ENCODE measurements around the gene LMOD3. TPM values are rescaled to one million over a fixed set of nuclear protein-coding genes. Genes with fewer than 3 reads are reported as not detected.

The LMOD3 gene
- total RNA-seq, 2 experiments from 2014 or later = not detected

DNA sequence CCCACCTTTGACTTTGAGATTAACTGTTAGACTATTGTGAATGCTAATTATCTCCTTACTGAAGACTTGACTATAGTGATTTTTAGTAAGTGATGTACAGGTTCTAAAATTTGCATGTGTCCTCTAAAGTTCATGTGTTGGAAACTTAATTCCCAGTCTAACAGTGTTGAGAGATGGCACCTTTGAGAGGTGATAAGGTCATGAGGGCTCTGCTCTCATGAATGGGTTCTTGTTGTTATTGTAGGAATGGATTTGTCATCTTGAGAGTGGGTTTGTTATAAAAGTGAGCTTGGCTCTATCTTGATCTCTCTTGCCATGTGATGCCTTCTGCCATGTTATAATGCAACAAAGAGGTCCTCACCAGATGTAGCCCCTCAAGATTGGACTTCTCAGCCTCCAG lies 18.9 kb upstream of the LMOD3 start:
- intact Hi-C loops (cut with DNase I, micrococcal nuclease) = no loop called here
- ChIA-PET POLR2A (no interaction called here), CTCF (no interaction called here)
- Histone ChIP-seq H3K4me1 (ENCODE audit: insufficient read depth, low read length) (no peaks in the 10 kb centered on the region), H3K27me3 (ENCODE audit: control insufficient read depth in 1 of 2, insufficient read depth in 2 of 2, low read length in 2 of 2) (peaks cover 0 to 2% of the 10 kb centered on the region in 2 experiments), H3K4me3 (ENCODE audit: low read length) (no peak overlapping the region), H3K36me3 (ENCODE audit: insufficient read depth, low read length) (no peaks in the 10 kb centered on the region), H3K27ac (ENCODE audit: low read depth in 1 of 2, low read length in 2 of 2) (no peak overlapping the region), H3K9me3 (ENCODE audit: control insufficient read depth in 1 of 2, insufficient read depth in 1 of 2, low read length in 2 of 2) (no peaks in the 10 kb centered on the region)
- DNase-seq (no peak), ATAC-seq (ENCODE audit: poor library complexity) (no peak)
- no peaks in the 10 kb centered on the region for H3K9me3 Mint-ChIP-seq
- H3K27ac Mint-ChIP-seq = no peak overlapping the region
- no peak overlapping the region for H3K4me3 Mint-ChIP-seq
- TF ChIP-seq, protein P1, sequence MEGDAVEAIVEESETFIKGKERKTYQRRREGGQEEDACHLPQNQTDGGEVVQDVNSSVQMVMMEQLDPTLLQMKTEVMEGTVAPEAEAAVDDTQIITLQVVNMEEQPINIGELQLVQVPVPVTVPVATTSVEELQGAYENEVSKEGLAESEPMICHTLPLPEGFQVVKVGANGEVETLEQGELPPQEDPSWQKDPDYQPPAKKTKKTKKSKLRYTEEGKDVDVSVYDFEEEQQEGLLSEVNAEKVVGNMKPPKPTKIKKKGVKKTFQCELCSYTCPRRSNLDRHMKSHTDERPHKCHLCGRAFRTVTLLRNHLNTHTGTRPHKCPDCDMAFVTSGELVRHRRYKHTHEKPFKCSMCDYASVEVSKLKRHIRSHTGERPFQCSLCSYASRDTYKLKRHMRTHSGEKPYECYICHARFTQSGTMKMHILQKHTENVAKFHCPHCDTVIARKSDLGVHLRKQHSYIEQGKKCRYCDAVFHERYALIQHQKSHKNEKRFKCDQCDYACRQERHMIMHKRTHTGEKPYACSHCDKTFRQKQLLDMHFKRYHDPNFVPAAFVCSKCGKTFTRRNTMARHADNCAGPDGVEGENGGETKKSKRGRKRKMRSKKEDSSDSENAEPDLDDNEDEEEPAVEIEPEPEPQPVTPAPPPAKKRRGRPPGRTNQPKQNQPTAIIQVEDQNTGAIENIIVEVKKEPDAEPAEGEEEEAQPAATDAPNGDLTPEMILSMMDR (IDR thresholded peaks at IDR 0.05) = no peak
- no peaks in the 10 kb centered on the region for H3K4me1 Mint-ChIP-seq (ENCODE audit: low read depth)
- H3K27me3 Mint-ChIP-seq = peaks cover 7% of the 10 kb centered on the region
- no peaks in the 10 kb centered on the region for H3K36me3 Mint-ChIP-seq (ENCODE audit: low read depth)

DNA sequence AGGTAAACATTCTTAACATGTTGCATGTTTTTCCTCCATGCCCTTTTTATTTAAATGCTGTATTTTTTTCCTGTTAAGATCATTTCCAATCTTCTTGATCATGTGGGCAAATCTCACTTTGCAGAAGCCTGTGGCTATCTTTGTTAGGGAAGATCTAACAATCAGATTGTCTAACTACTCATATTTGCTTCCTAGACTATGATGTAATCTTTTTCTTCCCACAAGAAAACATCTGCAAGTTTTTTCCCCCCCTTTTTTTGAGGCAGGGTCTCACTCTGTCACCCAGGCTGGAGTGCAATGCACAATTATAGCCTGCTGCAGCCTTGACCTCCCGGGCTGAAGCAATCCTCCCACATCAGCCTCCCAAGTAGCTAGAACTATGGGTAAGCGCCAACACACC lies 15.0 kb upstream of the LMOD3 start:
- ChIA-PET CTCF (no interaction called here), POLR2A (no interaction called here)
- Mint-ChIP-seq H3K9me3 (no peaks in the 10 kb centered on the region), H3K36me3 (ENCODE audit: low read depth) (no peaks in the 10 kb centered on the region), H3K4me1 (ENCODE audit: low read depth) (no peaks in the 10 kb centered on the region), H3K27me3 (peaks cover 7% of the 10 kb centered on the region), H3K27ac (no peak overlapping the region), H3K4me3 (no peak overlapping the region)
- Histone ChIP-seq H3K4me1 (ENCODE audit: insufficient read depth, low read length) (no peaks in the 10 kb centered on the region), H3K9me3 (ENCODE audit: control insufficient read depth in 1 of 2, insufficient read depth in 1 of 2, low read length in 2 of 2) (no peaks in the 10 kb centered on the region), H3K27ac (ENCODE audit: low read depth in 1 of 2, low read length in 2 of 2) (no peak overlapping the region), H3K4me3 (ENCODE audit: low read length) (no peak overlapping the region), H3K36me3 (ENCODE audit: insufficient read depth, low read length) (no peaks in the 10 kb centered on the region), H3K27me3 (ENCODE audit: control insufficient read depth in 1 of 2, insufficient read depth in 2 of 2, low read length in 2 of 2) (peaks cover 0 to 2% of the 10 kb centered on the region in 2 experiments)
- DNase-seq (no peak), ATAC-seq (ENCODE audit: poor library complexity) (no peak)
- intact Hi-C loops (cut with DNase I, micrococcal nuclease) = no loop called here
- TF ChIP-seq, protein P1 (IDR thresholded peaks at IDR 0.05) = no peak

DNA sequence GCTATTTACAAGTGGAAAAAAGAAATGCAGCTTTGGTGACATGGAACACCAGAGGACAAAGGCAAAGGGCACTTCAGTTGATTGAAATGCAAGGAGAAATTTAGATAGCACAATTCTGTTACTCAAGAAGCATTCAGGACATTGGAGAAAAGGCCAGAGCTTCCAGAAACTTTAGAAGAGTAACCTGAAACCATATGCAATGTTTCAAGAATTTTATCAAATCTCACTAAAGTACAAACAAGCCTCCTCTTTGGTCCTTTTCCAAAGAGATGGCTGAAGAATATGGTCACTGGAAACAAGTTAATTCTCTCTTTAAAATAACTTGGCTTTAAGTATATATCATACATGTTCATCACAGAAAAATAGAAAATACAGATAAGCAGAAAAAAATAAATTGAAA lies 14.6 kb upstream of the LMOD3 start:
- Histone ChIP-seq H3K4me3 (ENCODE audit: low read length) (no peak overlapping the region), H3K36me3 (ENCODE audit: insufficient read depth, low read length) (no peaks in the 10 kb centered on the region), H3K4me1 (ENCODE audit: insufficient read depth, low read length) (no peaks in the 10 kb centered on the region), H3K27ac (ENCODE audit: low read depth in 1 of 2, low read length in 2 of 2) (no peak overlapping the region), H3K9me3 (ENCODE audit: control insufficient read depth in 1 of 2, insufficient read depth in 1 of 2, low read length in 2 of 2) (no peaks in the 10 kb centered on the region), H3K27me3 (ENCODE audit: control insufficient read depth in 1 of 2, insufficient read depth in 2 of 2, low read length in 2 of 2) (peaks cover 0 to 2% of the 10 kb centered on the region in 2 experiments)
- Mint-ChIP-seq H3K36me3 (ENCODE audit: low read depth) (no peaks in the 10 kb centered on the region), H3K27ac (no peak overlapping the region), H3K4me3 (no peak overlapping the region), H3K9me3 (no peaks in the 10 kb centered on the region), H3K4me1 (ENCODE audit: low read depth) (no peaks in the 10 kb centered on the region), H3K27me3 (peaks cover 7% of the 10 kb centered on the region)
- ATAC-seq (ENCODE audit: poor library complexity) (no peak), DNase-seq (no peak)
- CTCF ChIA-PET = interaction anchor here (1.2 kb wide), 1 partner anchor 25 kb away, joined by 5 read pairs; no protein-coding TSS in a partner anchor
- TF ChIP-seq, protein P1 (IDR thresholded peaks at IDR 0.05) = no peak
- intact Hi-C loops (cut with DNase I, micrococcal nuclease) = no loop called here
- POLR2A ChIA-PET = no interaction called here
